DOHH2 (cell line): ENCODE data around the gene UMODL1.

Experiments
- H3F3A ChIP-seq: fragments of 200-600 bp; sonication (generic), shearing (Covaris generic); 2 replicates; pipeline ENCODE4 v1.6.0; 2016; ENCODE audit warnings: antibody characterized with exemption, mild to moderate bottlenecking; ENCODE audit not compliant: control insufficient read depth, insufficient read depth
- H3K27ac ChIP-seq: fragments of 200-600 bp; sonication (generic); 2 replicates; pipeline ENCODE4 v1.5.1; 2014; ENCODE audit warnings: low read depth, mild to moderate bottlenecking, low read length, moderate library complexity
- H3K27me3 ChIP-seq: fragments of 200-600 bp; sonication (generic); 2 replicates; pipeline ENCODE4 v1.6.1; 2014; ENCODE audit warnings: mild to moderate bottlenecking, low read length, mixed read lengths; ENCODE audit not compliant: control insufficient read depth
- H3K36me3 ChIP-seq: fragments of 200-600 bp; sonication (generic); 2 replicates; pipeline ENCODE4 v1.6.1; 2014; ENCODE audit warnings: mild to moderate bottlenecking, low read length, moderate library complexity, mixed read lengths; ENCODE audit not compliant: control insufficient read depth
- H3K4me1 ChIP-seq: fragments of 200-600 bp; sonication (generic); 2 replicates; pipeline ENCODE4 v1.6.1; 2014; ENCODE audit warnings: mild to moderate bottlenecking, low read length, mixed read lengths; ENCODE audit not compliant: control insufficient read depth
- H3K4me2 ChIP-seq: fragments of 200-600 bp; sonication (generic); 2 replicates; pipeline ENCODE4 v1.6.0; 2014; ENCODE audit warnings: mild to moderate bottlenecking, low read length, moderate library complexity
- H3K4me3 ChIP-seq: fragments of 200-600 bp; sonication (generic); 2 replicates; pipeline ENCODE4 v1.5.1; 2014; ENCODE audit warnings: mild to moderate bottlenecking, low read length, mixed read lengths
- H3K79me2 ChIP-seq: fragments of 200-600 bp; sonication (generic); 2 replicates; pipeline ENCODE4 v1.6.1; 2014; ENCODE audit warnings: mild to moderate bottlenecking, low read length, mixed read lengths; ENCODE audit not compliant: control insufficient read depth
- H3K9me2 ChIP-seq: fragments of 200-600 bp; sonication (generic); replicated peaks from 2 replicates; pipeline ENCODE4 v1.6.1; 2014; ENCODE audit warnings: mild to moderate bottlenecking, low read length, mixed read lengths; ENCODE audit not compliant: control insufficient read depth
- H3K9me3 ChIP-seq: fragments of 200-600 bp; sonication (generic); 2 replicates; pipeline ENCODE4 v1.6.1; 2014; ENCODE audit warnings: antibody characterized with exemption, low read length, mixed read lengths; ENCODE audit not compliant: control insufficient read depth, insufficient read depth
- H4K20me1 ChIP-seq: fragments of 200-600 bp; sonication (generic); 2 replicates; pipeline ENCODE4 v1.6.0; 2014; ENCODE audit warnings: low read depth, mild to moderate bottlenecking, antibody characterized with exemption, low read length, moderate library complexity; ENCODE audit not compliant: control insufficient read depth, insufficient read depth
- EZH2phosphoT487 ChIP-seq: fragments of 200-600 bp; sonication (generic); IDR thresholded peaks from 2 replicates; pipeline ENCODE4 v1.6.1; 2017; ENCODE audit warnings: borderline replicate concordance, mild to moderate bottlenecking, antibody characterized with exemption, low read length, moderate library complexity, mixed read lengths
- TF ChIP-seq, protein P1 (sequence below): fragments of 200-600 bp; sonication (generic); IDR thresholded peaks from one replicate; pipeline ENCODE4 v1.5.1; 2014; ENCODE audit warnings: antibody characterized with exemption, mild to moderate bottlenecking, low read depth, low read length; ENCODE audit not compliant: poor library complexity, severe bottlenecking

Gene UMODL1

DNA sequence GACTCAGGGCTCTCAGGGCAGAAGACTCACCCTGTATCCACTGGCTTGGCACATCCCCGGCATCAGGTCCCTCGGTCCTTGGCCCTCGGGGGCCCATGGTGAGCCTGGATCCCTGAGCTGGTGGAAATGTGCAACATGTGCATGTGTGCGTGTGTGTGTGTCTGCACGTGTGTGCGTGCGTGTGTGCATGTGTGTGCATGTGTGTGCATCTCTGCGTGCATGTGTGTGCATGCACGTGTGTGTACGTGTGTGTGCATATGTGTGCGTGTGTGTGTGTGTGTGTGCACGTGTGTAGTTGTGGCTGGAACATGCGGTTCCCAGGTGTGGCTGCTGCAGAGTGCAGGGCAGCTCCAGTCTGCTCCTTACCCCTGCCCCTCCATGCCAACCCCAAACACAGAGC is 51.3 kb downstream of the UMODL1 start:
- TF ChIP-seq, protein P1, sequence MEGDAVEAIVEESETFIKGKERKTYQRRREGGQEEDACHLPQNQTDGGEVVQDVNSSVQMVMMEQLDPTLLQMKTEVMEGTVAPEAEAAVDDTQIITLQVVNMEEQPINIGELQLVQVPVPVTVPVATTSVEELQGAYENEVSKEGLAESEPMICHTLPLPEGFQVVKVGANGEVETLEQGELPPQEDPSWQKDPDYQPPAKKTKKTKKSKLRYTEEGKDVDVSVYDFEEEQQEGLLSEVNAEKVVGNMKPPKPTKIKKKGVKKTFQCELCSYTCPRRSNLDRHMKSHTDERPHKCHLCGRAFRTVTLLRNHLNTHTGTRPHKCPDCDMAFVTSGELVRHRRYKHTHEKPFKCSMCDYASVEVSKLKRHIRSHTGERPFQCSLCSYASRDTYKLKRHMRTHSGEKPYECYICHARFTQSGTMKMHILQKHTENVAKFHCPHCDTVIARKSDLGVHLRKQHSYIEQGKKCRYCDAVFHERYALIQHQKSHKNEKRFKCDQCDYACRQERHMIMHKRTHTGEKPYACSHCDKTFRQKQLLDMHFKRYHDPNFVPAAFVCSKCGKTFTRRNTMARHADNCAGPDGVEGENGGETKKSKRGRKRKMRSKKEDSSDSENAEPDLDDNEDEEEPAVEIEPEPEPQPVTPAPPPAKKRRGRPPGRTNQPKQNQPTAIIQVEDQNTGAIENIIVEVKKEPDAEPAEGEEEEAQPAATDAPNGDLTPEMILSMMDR, result no peak
- no peak for TF ChIP-seq EZH2phosphoT487
- H3K9me3 ChIP-seq, result no peaks in the 10 kb centered on the region
- no peak overlapping the region for H3K4me3 ChIP-seq
- H3K27ac ChIP-seq, result no peak overlapping the region
- H3K4me2 ChIP-seq, result no peak overlapping the region
- no peaks in the 10 kb centered on the region for H3K27me3 ChIP-seq
- no peaks in the 10 kb centered on the region for H3K79me2 ChIP-seq
- H3K9me2 ChIP-seq, result no peaks in the 10 kb centered on the region
- H3F3A ChIP-seq, result peaks cover 6% of the 10 kb centered on the region; the same call in 1 of the 2 replicates
- H3K36me3 ChIP-seq, result no peaks in the 10 kb centered on the region
- no peaks in the 10 kb centered on the region for H4K20me1 ChIP-seq
- peaks cover 53% of the 10 kb centered on the region for H3K4me1 ChIP-seq

DNA sequence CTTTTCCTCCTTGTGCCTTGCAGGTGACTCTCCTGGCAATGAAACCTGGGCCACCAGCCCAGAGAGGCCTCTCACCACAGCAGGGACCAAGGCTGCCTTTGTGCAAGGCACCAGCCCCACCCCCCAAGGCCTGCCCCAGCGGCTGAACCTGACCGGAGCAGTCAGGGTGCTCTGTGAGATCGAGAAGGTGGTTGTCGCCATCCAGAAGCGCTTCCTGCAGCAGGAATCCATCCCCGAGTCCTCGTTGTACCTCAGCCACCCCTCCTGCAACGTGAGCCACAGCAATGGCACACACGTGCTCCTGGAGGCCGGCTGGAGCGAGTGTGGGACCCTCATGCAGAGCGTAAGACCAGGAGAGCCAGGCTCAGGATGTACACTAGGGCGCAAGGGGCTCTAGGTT is 51.7 kb downstream of the UMODL1 start:
- H3K27me3 ChIP-seq, result no peaks in the 10 kb centered on the region
- H3K79me2 ChIP-seq, result no peaks in the 10 kb centered on the region
- no peaks in the 10 kb centered on the region for H4K20me1 ChIP-seq
- H3K9me3 ChIP-seq, result no peaks in the 10 kb centered on the region
- no peaks in the 10 kb centered on the region for H3K36me3 ChIP-seq
- H3K4me2 ChIP-seq, result no peak overlapping the region
- no peak overlapping the region for H3K27ac ChIP-seq
- H3K9me2 ChIP-seq, result no peaks in the 10 kb centered on the region
- peaks cover 48% of the 10 kb centered on the region for H3K4me1 ChIP-seq
- no peak overlapping the region for H3K4me3 ChIP-seq
- H3F3A ChIP-seq, result peaks cover 6% of the 10 kb centered on the region; the same call in 1 of the 2 replicates
- TF ChIP-seq, protein P1, result no peak
- no peak for TF ChIP-seq EZH2phosphoT487

DNA sequence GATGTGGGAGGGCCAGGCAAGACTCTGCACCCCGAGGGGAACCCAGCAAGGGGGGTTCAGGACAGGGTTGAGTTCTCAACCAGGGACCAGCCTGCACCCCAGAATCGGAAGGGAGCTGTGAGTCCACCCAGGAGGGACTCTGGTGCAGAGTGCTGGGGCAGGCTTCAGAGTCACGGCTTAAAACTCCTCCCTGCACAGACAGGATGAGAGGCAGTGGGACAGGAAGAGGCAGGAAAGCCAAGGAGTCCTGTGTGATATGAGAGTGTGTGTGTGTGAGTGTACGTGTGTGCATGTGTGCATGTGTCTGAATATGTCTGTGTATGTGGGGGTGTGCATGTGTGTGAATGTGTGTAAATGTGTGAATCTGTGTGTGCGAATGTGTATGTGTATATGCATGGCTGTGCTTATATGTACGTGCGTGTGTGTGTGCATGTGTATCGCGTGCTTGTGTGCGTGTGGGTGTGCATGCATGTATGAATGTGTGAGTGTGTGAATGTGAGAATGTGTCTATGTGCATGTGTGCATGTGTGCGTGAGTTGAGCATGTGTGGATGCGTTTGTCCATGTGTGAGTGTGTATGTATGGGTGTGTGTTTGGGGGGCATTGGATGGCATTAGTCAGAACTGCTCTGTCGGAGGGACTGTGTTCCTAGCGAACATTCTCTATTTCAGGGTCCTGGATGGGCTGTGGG is 52.2 kb downstream of the UMODL1 start:
- Histone ChIP-seq H3K4me2 (no peak overlapping the region), H3K4me1 (peaks cover 43% of the 10 kb centered on the region), H3K27ac (no peak overlapping the region), H3F3A (peaks cover 6% of the 10 kb centered on the region; the same call in 1 of the 2 replicates), H3K27me3 (no peaks in the 10 kb centered on the region), H3K4me3 (no peak overlapping the region), H3K9me2 (no peaks in the 10 kb centered on the region), H4K20me1 (no peaks in the 10 kb centered on the region), H3K9me3 (no peaks in the 10 kb centered on the region), H3K36me3 (no peaks in the 10 kb centered on the region), H3K79me2 (no peaks in the 10 kb centered on the region)
- TF ChIP-seq EZH2phosphoT487, result no peak
- TF ChIP-seq, protein P1, result no peak
